NCI-H226 (cell line): Measurements from ENCODE around the gene NANS.
"Not testable (repeated sequence)": the region's sequence is repeated elsewhere in the genome, so short reads cannot be mapped to it uniquely, and the experiment has no call there.

Experiments used
- DNase-seq: peaks from one replicate; pipeline ENCODE4 v3.0.0-alpha.2; 2015

NANS gene

GRCh38 chr9:98104445-98104881, 47.9 kb downstream of the NANS start:
- no peak for DNase-seq

GRCh38 chr9:98105006-98105405, 48.5 kb downstream of the NANS start:
- no peak for DNase-seq

GRCh38 chr9:98107926-98108325, 51.4 kb downstream of the NANS start:
- DNase-seq, result no peak

GRCh38 chr9:98108531-98109031, 52.0 kb downstream of the NANS start:
- no peak for DNase-seq

- DNase-seq, result no peak
These were observed 52.5 kb downstream of the NANS start for GRCh38 chr9:98109052-98109451.

GRCh38 chr9:98117097-98117496, 60.6 kb downstream of the NANS start:
- not testable (repeated sequence) for DNase-seq

GRCh38 chr9:98117984-98118639, 61.6 kb downstream of the NANS start:
- DNase-seq, result no peak

GRCh38 chr9:98118640-98119601, 62.4 kb downstream of the NANS start, which contains the start of gene TRIM14:
Gene TRIM14, minus strand, starts transcription at chr9:98119222. Its CDS starts 34 bp downstream, at chr9:98119188.
- peak; percentile 71 for DNase-seq

GRCh38 chr9:98120476-98120875, 63.9 kb downstream of the NANS start:
- no peak for DNase-seq

- no peak for DNase-seq
These were observed 64.5 kb downstream of the NANS start for GRCh38 chr9:98121058-98121457.

GRCh38 chr9:98124091-98124490, 67.6 kb downstream of the NANS start:
- DNase-seq, result not testable (repeated sequence)

GRCh38 chr9:98124637-98125426, 68.3 kb downstream of the NANS start:
- DNase-seq, result no peak

GRCh38 chr9:98127226-98127625, 70.7 kb downstream of the NANS start:
- no peak for DNase-seq

- DNase-seq, result no peak
These were observed 71.8 kb downstream of the NANS start for GRCh38 chr9:98128316-98128715.

GRCh38 chr9:98129451-98129881, 72.9 kb downstream of the NANS start:
- no peak for DNase-seq

- DNase-seq, result not testable (repeated sequence)
These were observed 73.5 kb downstream of the NANS start for GRCh38 chr9:98130060-98130459.

GRCh38 chr9:98130576-98131228, 74.2 kb downstream of the NANS start:
- DNase-seq, result no peak

- DNase-seq, result no peak
These were observed 75.6 kb downstream of the NANS start for GRCh38 chr9:98132158-98132557.
